GM23338 (cell line): ENCODE results near the gene UBE2E2. TPM values are rescaled to one million over a fixed set of nuclear protein-coding genes. Genes with fewer than 3 reads are reported as not detected.

Experiments used
- ATAC-seq: fragments of 200-7000 bp; cut with Tn5 transposase; 3 replicates; pipeline ENCODE4 v1.9.1; 2020
- DNase-seq: peaks from one replicate; pipeline ENCODE4 v3.0.0-alpha.2; 2015; ENCODE audit warnings: low spot score
- H2AFZ ChIP-seq: fragments of 200-600 bp; sonication (generic); 2 replicates; pipeline ENCODE4 v1.8.0; 2016; ENCODE audit warnings: antibody characterized with exemption, mild to moderate bottlenecking, moderate library complexity
- H3F3A ChIP-seq: fragments of 200-600 bp; sonication (generic); replicated peaks from 2 replicates; pipeline ENCODE4 v1.8.0; 2017; ENCODE audit warnings: antibody characterized with exemption, mixed run types, low read depth
- H3K27ac ChIP-seq: fragments of 200-600 bp; sonication (generic); 2 replicates; pipeline ENCODE4 v1.6.1; 2016; ENCODE audit warnings: low read depth
- H3K27me3 ChIP-seq: fragments of 200-600 bp; sonication (generic); 2 replicates; pipeline ENCODE4 v1.8.0; 2016; ENCODE audit warnings: mild to moderate bottlenecking, mixed run types, moderate library complexity; ENCODE audit not compliant: insufficient read depth
- H3K36me3 ChIP-seq: fragments of 200-600 bp; sonication (generic); 2 replicates; pipeline ENCODE4 v1.8.0; 2016; ENCODE audit warnings: mild to moderate bottlenecking; ENCODE audit not compliant: insufficient read depth
- H3K4me1 ChIP-seq: fragments of 200-600 bp; sonication (generic); 2 replicates; pipeline ENCODE4 v1.8.0; 2016; ENCODE audit warnings: mild to moderate bottlenecking, moderate library complexity; ENCODE audit not compliant: insufficient read depth
- H3K4me2 ChIP-seq: fragments of 200-600 bp; sonication (generic); 2 replicates; pipeline ENCODE4 v1.7.1; 2017; ENCODE audit warnings: mixed run types
- H3K4me3 ChIP-seq: fragments of 200-600 bp; sonication (generic); 2 replicates; pipeline ENCODE4 v1.6.1; 2016; ENCODE audit warnings: mixed run types
- H3K79me2 ChIP-seq: fragments of 200-600 bp; sonication (generic); replicated peaks from 2 replicates; pipeline ENCODE4 v1.8.0; 2017; ENCODE audit warnings: mild to moderate bottlenecking; ENCODE audit not compliant: insufficient read depth
- H3K9me2 ChIP-seq: fragments of 200-600 bp; sonication (generic); 2 replicates; pipeline ENCODE4 v1.8.0; 2017; ENCODE audit not compliant: insufficient read depth
- H4K20me1 ChIP-seq: fragments of 200-600 bp; sonication (generic); replicated peaks from 2 replicates; pipeline ENCODE4 v1.8.0; 2017; ENCODE audit warnings: mild to moderate bottlenecking; ENCODE audit not compliant: insufficient read depth
- H3K27ac Mint-ChIP-seq: 2 replicates; pipeline ENCODE4 v1.8.0; 2020; ENCODE audit warnings: inconsistent platforms, mild to moderate bottlenecking, moderate library complexity, mixed read lengths
- H3K27me3 Mint-ChIP-seq: 3 replicates; pipeline ENCODE4 v1.8.0; 2022; ENCODE audit warnings: low read depth, mild to moderate bottlenecking, moderate library complexity, mixed read lengths, inconsistent platforms; ENCODE audit not compliant: insufficient read depth, poor library complexity
- H3K36me3 Mint-ChIP-seq: 3 replicates; pipeline ENCODE4 v1.8.0; 2021; ENCODE audit warnings: low read depth, mild to moderate bottlenecking, inconsistent platforms, moderate library complexity, mixed read lengths
- H3K4me1 Mint-ChIP-seq: 3 replicates; pipeline ENCODE4 v1.8.0; 2020; ENCODE audit warnings: mild to moderate bottlenecking, inconsistent platforms, mixed read lengths
- H3K4me3 Mint-ChIP-seq: 3 replicates; pipeline ENCODE4 v1.8.0; 2021; ENCODE audit warnings: moderate library complexity, mild to moderate bottlenecking, inconsistent platforms, mixed read lengths
- H3K9me3 Mint-ChIP-seq: 3 replicates; pipeline ENCODE4 v1.8.0; 2020; ENCODE audit warnings: moderate library complexity, mild to moderate bottlenecking, inconsistent platforms, mixed read lengths
- CREB1 ChIP-seq: fragments of 250-450 bp; sonication (Bioruptor Pico); IDR thresholded peaks from 2 replicates; pipeline ENCODE4 v1.5.0; 2020; ENCODE audit warnings: low read depth, mild to moderate bottlenecking, moderate library complexity
- EZH2 ChIP-seq: fragments of 200-600 bp; sonication (generic); IDR thresholded peaks from one replicate; pipeline ENCODE4 v1.8.0; 2017; ENCODE audit warnings: antibody characterized with exemption, mild to moderate bottlenecking, low read depth; ENCODE audit not compliant: unreplicated experiment
- EZH2phosphoT487 ChIP-seq: fragments of 200-600 bp; sonication (generic); IDR thresholded peaks from one replicate; pipeline ENCODE4 v1.8.1; 2018; ENCODE audit warnings: antibody characterized with exemption; ENCODE audit not compliant: unreplicated experiment
- JUNB ChIP-seq: IDR thresholded peaks from one replicate; pipeline ENCODE4 v1.6.1; 2016; ENCODE audit warnings: antibody characterized with exemption; ENCODE audit not compliant: unreplicated experiment
- NANOG ChIP-seq: IDR thresholded peaks from 2 replicates; pipeline ENCODE4 v1.6.1; 2016; ENCODE audit warnings: antibody characterized with exemption, borderline replicate concordance
- POLR2AphosphoS5 ChIP-seq: IDR thresholded peaks from 2 replicates; pipeline ENCODE4 v1.6.1; 2016; ENCODE audit warnings: antibody characterized with exemption, low read depth
- STAT1 ChIP-seq: IDR thresholded peaks from one replicate; pipeline ENCODE4 v1.6.1; 2016; ENCODE audit warnings: antibody characterized with exemption; ENCODE audit not compliant: unreplicated experiment
- ZNF114 ChIP-seq: fragments of 250-450 bp; sonication (Bioruptor Pico); IDR thresholded peaks from 2 replicates; pipeline ENCODE4 v1.5.0; 2020; ENCODE audit warnings: mild to moderate bottlenecking, moderate library complexity
- ZNF331 ChIP-seq: fragments of 250-450 bp; sonication (Bioruptor Pico); IDR thresholded peaks from 2 replicates; pipeline ENCODE4 v1.5.0; 2020; ENCODE audit warnings: low read depth, mild to moderate bottlenecking, moderate library complexity
- polyA plus RNA-seq: library from polyadenylated mRNA; unstranded; fragments of >200 nt; fragmentation: Nextera tagmentation; extraction: Ambion mirVana; gene quantifications from 2 replicates; pipeline ENCODE4 v1.2.1, GENCODE V29; 2016
- total RNA-seq: library from RNA; depleted of rRNA; stranded (reverse); fragments of >200 nt; shearing (Covaris generic); gene quantifications from 2 replicates; pipeline ENCODE4 v1.2.3, GENCODE V29; 2014
- TF ChIP-seq, protein P1 (sequence below), 2 experiments: fragments of 200-600 bp in 1 of 2; sonication (generic) in 1 of 2; conservative IDR thresholded peaks; 2 replicates each; pipeline versions ENCODE4 v1.5.1 to v1.6.1; 2016 to 2017; ENCODE audit warnings: antibody characterized with exemption in 2 of 2, low read depth in 2 of 2, mild to moderate bottlenecking in 2 of 2, moderate library complexity in 1 of 2
- TF ChIP-seq, protein P2 (sequence below): IDR thresholded peaks from one replicate; pipeline ENCODE4 v1.6.1; 2018; ENCODE audit warnings: antibody characterized with exemption; ENCODE audit not compliant: unreplicated experiment
- TF ChIP-seq, protein P3 (sequence below): IDR thresholded peaks from 2 replicates; pipeline ENCODE4 v1.6.1; 2016; ENCODE audit warnings: antibody characterized with exemption
- TF ChIP-seq, protein P4 (sequence below): fragments of 250-450 bp; sonication (Bioruptor Pico); IDR thresholded peaks from 2 replicates; pipeline ENCODE4 v1.5.0; 2020; ENCODE audit warnings: mild to moderate bottlenecking, moderate library complexity

The UBE2E2 gene
- total and polyA plus RNA-seq, 2 experiments from 2014 or later: 86.9 to 169 TPM

DNA sequence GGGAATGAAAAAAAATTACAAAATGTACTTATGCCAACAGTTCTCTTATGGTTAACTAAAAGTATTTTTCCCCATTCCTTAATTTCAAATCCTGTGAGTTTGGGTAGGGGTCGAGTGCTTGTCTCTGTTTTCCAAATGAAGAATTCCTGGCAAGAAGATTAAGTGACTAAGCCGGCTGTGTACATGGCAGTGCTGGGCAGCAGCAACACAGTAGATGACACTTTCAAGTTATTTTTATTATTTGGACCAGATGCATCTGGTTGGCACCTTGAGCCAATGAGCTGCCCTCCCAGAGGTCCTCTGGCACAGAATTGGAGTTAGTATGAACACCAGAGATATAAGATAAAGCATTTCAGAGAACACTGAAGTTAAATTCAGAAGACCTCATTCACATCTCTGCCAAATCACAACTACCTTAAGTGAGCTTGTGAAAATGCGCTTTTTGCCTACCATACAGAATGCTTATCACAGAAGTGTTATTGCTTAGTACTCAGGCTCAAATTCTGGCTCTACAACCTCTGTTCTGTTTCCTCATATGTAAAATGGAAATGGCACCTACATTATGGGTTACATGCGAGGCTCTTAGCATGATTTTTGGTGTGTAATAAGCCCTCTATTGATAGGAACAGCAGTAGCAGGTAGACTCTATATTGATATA is 256.9 kb downstream of the UBE2E2 start:
- no peaks in the 10 kb centered on the region for H3K27me3 Mint-ChIP-seq

More for the DNA sequence above, 256.9 kb downstream of the UBE2E2 start:
- Histone ChIP-seq H3K36me3 (no peaks in the 10 kb centered on the region), H3K9me2 (0 out of 2 replicates have a peak, but pooled peaks cover 8% of the 10 kb centered on the region), H2AFZ (no peak overlapping the region), H3K79me2 (peaks cover 38% of the 10 kb centered on the region), H3K4me3 (no peak overlapping the region), H3F3A (no peaks in the 10 kb centered on the region), H3K27me3 (no peaks in the 10 kb centered on the region), H3K4me2 (no peak overlapping the region), H4K20me1 (no peaks in the 10 kb centered on the region), H3K27ac (no peak overlapping the region), H3K4me1 (peaks cover 22% of the 10 kb centered on the region; the same call in 1 of the 2 replicates)
- DNase-seq (no peak), ATAC-seq (no peak)
- peaks cover 16% of the 10 kb centered on the region for H3K36me3 Mint-ChIP-seq
- TF ChIP-seq JUNB (no peak), EZH2 (no peak), CREB1 (CRISPR knock-in tag) (no peak), POLR2AphosphoS5 (no peak), ZNF114 (CRISPR knock-in tag) (no peak), NANOG (no peak), EZH2phosphoT487 (no peak), STAT1 (no peak), ZNF331 (CRISPR knock-in tag) (no peak)
- TF ChIP-seq, protein P1, sequence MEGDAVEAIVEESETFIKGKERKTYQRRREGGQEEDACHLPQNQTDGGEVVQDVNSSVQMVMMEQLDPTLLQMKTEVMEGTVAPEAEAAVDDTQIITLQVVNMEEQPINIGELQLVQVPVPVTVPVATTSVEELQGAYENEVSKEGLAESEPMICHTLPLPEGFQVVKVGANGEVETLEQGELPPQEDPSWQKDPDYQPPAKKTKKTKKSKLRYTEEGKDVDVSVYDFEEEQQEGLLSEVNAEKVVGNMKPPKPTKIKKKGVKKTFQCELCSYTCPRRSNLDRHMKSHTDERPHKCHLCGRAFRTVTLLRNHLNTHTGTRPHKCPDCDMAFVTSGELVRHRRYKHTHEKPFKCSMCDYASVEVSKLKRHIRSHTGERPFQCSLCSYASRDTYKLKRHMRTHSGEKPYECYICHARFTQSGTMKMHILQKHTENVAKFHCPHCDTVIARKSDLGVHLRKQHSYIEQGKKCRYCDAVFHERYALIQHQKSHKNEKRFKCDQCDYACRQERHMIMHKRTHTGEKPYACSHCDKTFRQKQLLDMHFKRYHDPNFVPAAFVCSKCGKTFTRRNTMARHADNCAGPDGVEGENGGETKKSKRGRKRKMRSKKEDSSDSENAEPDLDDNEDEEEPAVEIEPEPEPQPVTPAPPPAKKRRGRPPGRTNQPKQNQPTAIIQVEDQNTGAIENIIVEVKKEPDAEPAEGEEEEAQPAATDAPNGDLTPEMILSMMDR (conservative IDR thresholded peaks at IDR 0.05; ENCODE audit: low read depth in 2 of 2): no peak
- TF ChIP-seq, protein P2, sequence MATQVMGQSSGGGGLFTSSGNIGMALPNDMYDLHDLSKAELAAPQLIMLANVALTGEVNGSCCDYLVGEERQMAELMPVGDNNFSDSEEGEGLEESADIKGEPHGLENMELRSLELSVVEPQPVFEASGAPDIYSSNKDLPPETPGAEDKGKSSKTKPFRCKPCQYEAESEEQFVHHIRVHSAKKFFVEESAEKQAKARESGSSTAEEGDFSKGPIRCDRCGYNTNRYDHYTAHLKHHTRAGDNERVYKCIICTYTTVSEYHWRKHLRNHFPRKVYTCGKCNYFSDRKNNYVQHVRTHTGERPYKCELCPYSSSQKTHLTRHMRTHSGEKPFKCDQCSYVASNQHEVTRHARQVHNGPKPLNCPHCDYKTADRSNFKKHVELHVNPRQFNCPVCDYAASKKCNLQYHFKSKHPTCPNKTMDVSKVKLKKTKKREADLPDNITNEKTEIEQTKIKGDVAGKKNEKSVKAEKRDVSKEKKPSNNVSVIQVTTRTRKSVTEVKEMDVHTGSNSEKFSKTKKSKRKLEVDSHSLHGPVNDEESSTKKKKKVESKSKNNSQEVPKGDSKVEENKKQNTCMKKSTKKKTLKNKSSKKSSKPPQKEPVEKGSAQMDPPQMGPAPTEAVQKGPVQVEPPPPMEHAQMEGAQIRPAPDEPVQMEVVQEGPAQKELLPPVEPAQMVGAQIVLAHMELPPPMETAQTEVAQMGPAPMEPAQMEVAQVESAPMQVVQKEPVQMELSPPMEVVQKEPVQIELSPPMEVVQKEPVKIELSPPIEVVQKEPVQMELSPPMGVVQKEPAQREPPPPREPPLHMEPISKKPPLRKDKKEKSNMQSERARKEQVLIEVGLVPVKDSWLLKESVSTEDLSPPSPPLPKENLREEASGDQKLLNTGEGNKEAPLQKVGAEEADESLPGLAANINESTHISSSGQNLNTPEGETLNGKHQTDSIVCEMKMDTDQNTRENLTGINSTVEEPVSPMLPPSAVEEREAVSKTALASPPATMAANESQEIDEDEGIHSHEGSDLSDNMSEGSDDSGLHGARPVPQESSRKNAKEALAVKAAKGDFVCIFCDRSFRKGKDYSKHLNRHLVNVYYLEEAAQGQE: no peak
- TF ChIP-seq, protein P3, sequence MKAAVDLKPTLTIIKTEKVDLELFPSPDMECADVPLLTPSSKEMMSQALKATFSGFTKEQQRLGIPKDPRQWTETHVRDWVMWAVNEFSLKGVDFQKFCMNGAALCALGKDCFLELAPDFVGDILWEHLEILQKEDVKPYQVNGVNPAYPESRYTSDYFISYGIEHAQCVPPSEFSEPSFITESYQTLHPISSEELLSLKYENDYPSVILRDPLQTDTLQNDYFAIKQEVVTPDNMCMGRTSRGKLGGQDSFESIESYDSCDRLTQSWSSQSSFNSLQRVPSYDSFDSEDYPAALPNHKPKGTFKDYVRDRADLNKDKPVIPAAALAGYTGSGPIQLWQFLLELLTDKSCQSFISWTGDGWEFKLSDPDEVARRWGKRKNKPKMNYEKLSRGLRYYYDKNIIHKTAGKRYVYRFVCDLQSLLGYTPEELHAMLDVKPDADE: no peak
- TF ChIP-seq, protein P4, sequence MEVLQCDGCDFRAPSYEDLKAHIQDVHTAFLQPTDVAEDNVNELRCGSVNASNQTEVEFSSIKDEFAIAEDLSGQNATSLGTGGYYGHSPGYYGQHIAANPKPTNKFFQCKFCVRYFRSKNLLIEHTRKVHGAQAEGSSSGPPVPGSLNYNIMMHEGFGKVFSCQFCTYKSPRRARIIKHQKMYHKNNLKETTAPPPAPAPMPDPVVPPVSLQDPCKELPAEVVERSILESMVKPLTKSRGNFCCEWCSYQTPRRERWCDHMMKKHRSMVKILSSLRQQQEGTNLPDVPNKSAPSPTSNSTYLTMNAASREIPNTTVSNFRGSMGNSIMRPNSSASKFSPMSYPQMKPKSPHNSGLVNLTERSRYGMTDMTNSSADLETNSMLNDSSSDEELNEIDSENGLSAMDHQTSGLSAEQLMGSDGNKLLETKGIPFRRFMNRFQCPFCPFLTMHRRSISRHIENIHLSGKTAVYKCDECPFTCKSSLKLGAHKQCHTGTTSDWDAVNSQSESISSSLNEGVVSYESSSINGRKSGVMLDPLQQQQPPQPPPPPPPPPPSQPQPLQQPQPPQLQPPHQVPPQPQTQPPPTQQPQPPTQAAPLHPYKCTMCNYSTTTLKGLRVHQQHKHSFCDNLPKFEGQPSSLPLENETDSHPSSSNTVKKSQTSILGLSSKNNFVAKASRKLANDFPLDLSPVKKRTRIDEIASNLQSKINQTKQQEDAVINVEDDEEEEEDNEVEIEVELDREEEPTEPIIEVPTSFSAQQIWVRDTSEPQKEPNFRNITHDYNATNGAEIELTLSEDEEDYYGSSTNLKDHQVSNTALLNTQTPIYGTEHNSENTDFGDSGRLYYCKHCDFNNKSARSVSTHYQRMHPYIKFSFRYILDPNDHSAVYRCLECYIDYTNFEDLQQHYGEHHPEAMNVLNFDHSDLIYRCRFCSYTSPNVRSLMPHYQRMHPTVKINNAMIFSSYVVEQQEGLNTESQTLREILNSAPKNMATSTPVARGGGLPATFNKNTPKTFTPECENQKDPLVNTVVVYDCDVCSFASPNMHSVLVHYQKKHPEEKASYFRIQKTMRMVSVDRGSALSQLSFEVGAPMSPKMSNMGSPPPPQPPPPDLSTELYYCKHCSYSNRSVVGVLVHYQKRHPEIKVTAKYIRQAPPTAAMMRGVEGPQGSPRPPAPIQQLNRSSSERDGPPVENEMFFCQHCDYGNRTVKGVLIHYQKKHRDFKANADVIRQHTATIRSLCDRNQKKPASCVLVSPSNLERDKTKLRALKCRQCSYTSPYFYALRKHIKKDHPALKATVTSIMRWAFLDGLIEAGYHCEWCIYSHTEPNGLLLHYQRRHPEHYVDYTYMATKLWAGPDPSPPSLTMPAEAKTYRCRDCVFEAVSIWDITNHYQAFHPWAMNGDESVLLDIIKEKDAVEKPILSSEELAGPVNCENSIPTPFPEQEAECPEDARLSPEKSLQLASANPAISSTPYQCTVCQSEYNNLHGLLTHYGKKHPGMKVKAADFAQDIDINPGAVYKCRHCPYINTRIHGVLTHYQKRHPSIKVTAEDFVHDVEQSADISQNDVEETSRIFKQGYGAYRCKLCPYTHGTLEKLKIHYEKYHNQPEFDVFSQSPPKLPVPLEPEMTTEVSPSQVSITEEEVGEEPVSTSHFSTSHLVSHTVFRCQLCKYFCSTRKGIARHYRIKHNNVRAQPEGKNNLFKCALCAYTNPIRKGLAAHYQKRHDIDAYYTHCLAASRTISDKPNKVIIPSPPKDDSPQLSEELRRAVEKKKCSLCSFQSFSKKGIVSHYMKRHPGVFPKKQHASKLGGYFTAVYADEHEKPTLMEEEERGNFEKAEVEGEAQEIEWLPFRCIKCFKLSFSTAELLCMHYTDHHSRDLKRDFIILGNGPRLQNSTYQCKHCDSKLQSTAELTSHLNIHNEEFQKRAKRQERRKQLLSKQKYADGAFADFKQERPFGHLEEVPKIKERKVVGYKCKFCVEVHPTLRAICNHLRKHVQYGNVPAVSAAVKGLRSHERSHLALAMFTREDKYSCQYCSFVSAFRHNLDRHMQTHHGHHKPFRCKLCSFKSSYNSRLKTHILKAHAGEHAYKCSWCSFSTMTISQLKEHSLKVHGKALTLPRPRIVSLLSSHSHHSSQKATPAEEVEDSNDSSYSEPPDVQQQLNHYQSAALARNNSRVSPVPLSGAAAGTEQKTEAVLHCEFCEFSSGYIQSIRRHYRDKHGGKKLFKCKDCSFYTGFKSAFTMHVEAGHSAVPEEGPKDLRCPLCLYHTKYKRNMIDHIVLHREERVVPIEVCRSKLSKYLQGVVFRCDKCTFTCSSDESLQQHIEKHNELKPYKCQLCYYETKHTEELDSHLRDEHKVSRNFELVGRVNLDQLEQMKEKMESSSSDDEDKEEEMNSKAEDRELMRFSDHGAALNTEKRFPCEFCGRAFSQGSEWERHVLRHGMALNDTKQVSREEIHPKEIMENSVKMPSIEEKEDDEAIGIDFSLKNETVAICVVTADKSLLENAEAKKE (CRISPR knock-in tag): no peak
- H3K27ac Mint-ChIP-seq: no peak overlapping the region
- H3K9me3 Mint-ChIP-seq: peaks cover 7% of the 10 kb centered on the region; the same call in 1 of the 3 replicates
- no peak overlapping the region for H3K4me3 Mint-ChIP-seq
- peaks cover 37% of the 10 kb centered on the region for H3K4me1 Mint-ChIP-seq
